Keratinocyte (primary cell): Measurements from ENCODE around the gene SNX14.

Experiments
- EZH2 ChIP-seq: IDR thresholded peaks from one replicate; pipeline ENCODE4 v1.6.1; 2012; ENCODE audit warnings: inconsistent platforms, mild to moderate bottlenecking, low read length, moderate library complexity
- TF ChIP-seq, protein P1 (sequence below), 3 experiments: IDR thresholded peaks in 1 of 3; conservative IDR thresholded peaks in 1 of 3; optimal IDR thresholded peaks in 1 of 3; 2 replicates in 2 of 3; 3 replicates in 1 of 3; pipeline versions ENCODE3 to v1.5.1; 2011; ENCODE audit warnings: low read length in 3 of 3, mild to moderate bottlenecking in 3 of 3, moderate library complexity in 2 of 3, control low read depth in 1 of 3, inconsistent platforms in 1 of 3; ENCODE audit not compliant: insufficient read depth in 2 of 3; ENCODE audit errors: extremely low read depth in 1 of 3

DNA sequence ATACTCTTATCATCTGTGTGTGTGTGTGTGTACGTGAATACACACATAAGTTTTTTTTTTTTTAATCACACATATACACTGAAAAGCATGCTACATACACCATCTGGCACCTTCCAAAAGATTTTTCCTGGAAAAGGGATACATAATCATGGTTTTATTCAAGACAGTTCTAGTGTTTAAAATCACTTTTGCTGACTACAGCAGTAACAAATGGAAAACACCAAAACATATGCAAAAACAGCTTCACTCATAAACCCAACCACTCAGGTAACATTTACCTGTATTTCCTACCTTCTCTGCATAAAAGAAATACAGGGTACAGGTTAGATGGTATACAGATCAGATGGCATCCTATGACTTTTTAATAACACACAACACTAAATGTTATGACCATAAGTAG is 2.5 kb downstream of the SNX14 start:
- TF ChIP-seq, protein P1, sequence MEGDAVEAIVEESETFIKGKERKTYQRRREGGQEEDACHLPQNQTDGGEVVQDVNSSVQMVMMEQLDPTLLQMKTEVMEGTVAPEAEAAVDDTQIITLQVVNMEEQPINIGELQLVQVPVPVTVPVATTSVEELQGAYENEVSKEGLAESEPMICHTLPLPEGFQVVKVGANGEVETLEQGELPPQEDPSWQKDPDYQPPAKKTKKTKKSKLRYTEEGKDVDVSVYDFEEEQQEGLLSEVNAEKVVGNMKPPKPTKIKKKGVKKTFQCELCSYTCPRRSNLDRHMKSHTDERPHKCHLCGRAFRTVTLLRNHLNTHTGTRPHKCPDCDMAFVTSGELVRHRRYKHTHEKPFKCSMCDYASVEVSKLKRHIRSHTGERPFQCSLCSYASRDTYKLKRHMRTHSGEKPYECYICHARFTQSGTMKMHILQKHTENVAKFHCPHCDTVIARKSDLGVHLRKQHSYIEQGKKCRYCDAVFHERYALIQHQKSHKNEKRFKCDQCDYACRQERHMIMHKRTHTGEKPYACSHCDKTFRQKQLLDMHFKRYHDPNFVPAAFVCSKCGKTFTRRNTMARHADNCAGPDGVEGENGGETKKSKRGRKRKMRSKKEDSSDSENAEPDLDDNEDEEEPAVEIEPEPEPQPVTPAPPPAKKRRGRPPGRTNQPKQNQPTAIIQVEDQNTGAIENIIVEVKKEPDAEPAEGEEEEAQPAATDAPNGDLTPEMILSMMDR (optimal IDR thresholded peaks at IDR 0.05 in 1 of 3, IDR thresholded peaks at IDR 0.05 in 1 of 3, conservative IDR thresholded peaks at IDR 0.05 in 1 of 3; ENCODE audit: extremely low read depth in 1 of 3, insufficient read depth in 2 of 3, low read length in 3 of 3), result no peak
- no peak for TF ChIP-seq EZH2
